NCI-H1417 treated with DMSO at 0.1 percent for 48 hours (cell line): ENCODE data around the gene MTFP1.
"Not testable (repeated sequence)": the region's sequence is repeated elsewhere in the genome, so short reads cannot be mapped to it uniquely, and the experiment has no call there.

Experiments
- DNase-seq: peaks from one replicate; lab custom pipeline; 2025; lab: John Stamatoyannopoulos, UW

The MTFP1 gene

GRCh38 chr22:30402028-30402765 is 23.4 kb upstream of the MTFP1 start:
- no peak for DNase-seq

- not testable (repeated sequence) for DNase-seq
Observed at GRCh38 chr22:30402766-30403104, 22.8 kb upstream of the MTFP1 start.

DNA sequence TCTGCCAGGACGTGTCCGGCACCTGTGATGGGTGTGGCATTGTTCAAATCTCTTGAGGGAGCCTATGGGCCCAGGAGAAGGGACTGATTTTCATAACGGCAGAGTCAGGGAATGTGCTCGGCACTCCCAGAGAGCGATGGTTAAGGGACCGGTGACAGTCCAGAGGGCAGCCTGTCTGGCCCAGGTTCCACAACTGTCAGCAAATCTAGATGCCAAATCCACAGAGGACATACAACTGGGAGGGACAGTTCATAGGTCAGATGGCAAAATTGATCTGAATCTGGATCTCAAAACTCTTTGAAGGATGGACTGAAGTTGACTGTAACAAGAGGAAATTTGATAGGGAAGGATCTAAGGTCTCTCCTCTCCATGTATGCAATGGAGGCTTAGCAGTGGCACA is 21.3 kb upstream of the MTFP1 start:
- DNase-seq = no peak

- no peak for DNase-seq
Observed at GRCh38 chr22:30405731-30406130, 19.8 kb upstream of the MTFP1 start.

DNA sequence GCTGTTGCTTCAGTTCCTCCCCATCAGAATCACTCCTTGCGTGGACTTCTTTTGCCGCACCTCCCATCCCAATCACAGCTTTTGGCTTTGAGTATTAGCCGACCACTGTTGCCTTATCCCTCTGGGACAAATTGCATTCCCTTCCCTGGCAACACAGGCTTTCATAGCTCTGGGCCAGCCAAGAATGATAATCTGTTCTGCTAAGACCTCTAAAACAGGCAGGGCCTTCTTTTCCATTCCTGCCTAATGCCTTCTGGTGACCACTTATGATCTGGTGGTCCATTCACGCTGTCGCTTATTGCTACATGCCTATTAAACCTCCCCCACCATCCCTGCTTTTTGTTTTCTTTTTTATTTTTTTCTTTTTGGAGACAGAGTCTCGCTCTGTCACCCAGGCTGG is 19.2 kb upstream of the MTFP1 start:
- no peak for DNase-seq

GRCh38 chr22:30408388-30409102 is 17.0 kb upstream of the MTFP1 start:
- no peak for DNase-seq

- DNase-seq = no peak
Observed at GRCh38 chr22:30411780-30412179, 13.8 kb upstream of the MTFP1 start.

- no peak for DNase-seq
Observed at GRCh38 chr22:30413001-30413400, 12.6 kb upstream of the MTFP1 start.

DNA sequence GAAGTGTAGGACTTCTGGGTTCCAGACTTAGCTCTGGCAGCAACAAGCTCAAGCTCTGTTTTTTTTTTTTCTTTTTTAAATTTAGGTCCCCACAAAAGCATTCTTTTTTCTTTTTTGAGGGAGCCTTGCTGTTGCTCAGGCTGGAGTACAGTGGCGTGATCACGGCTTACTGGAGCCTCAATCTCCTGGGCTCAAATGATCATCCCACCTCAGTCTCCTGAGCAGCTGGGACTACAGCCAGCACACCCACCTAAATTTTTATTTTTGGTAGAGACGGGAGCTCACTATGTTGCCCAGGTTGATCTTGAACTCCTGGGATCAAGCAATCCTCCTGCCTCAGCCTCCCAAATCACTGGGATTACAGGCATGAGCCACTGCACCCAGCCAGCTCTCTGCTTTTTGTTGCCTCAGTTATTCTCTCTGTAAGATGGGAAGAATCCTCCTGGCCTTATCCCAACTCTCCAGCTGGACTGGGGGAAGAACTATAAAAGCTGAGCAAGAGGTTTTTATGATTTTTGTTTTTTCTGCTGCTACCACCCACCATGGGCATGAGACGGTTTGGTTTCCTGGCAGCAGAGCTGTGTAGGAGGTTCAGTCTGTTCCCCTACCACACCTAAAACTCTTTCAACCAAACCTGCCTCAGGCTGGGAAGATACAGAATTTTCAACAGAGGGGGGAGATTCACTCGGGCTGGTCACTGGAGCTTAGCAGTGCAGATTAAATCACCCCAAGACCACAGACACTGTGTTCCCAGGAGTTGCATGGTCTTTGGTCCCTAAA is 11.6 kb upstream of the MTFP1 start:
- no peak for DNase-seq

DNA sequence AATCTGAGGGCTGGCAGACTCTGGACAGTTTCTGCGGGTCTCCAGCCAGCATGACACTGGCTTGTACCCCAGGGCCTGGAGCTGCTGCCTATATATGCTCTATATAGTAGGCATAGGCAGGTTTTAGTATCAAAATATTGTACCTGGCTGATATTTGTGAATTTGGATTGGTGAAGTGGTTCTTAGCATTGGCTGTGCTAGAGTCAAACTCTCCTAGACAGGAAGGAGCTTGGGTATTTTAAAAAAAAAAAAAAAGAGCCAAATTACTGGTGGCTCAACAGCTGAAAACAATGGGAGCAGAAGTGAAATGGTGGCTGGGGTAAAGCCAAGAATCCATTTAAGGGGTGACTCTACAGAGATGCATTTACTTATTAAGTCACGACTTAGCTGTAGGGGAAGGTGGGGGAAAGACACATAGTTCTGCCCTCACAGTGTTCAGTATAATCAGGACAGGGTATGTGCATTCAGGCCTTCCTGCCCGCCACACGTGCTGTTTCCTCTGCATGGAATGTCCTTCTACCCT is 11.0 kb upstream of the MTFP1 start:
- no peak for DNase-seq

DNA sequence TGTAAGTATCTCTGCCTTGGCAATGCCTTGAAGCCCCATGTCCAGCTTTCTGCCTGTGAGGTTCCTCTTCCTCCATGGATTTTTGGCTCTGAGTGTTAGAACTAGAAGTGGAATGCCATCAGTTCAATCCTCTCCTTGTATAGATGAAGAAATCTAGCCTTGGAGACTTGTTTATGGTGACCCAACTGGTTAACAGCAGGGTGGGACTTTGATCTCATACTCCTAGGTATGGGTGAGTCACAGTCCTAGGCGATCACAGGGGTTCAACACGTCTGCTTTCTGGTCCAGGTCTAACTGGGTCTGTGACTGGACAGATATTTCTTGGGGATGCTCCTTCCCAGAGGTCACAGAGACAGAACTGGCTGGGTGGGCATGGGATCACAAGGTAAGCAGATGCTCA is 9.2 kb upstream of the MTFP1 start:
- no peak for DNase-seq

- no peak for DNase-seq
Observed at GRCh38 chr22:30416837-30417236, 8.7 kb upstream of the MTFP1 start.

- no peak for DNase-seq
Observed at GRCh38 chr22:30420347-30421125, 5.0 kb upstream of the MTFP1 start.

- DNase-seq = no peak
Observed at GRCh38 chr22:30421695-30422480, 3.7 kb upstream of the MTFP1 start.

DNA sequence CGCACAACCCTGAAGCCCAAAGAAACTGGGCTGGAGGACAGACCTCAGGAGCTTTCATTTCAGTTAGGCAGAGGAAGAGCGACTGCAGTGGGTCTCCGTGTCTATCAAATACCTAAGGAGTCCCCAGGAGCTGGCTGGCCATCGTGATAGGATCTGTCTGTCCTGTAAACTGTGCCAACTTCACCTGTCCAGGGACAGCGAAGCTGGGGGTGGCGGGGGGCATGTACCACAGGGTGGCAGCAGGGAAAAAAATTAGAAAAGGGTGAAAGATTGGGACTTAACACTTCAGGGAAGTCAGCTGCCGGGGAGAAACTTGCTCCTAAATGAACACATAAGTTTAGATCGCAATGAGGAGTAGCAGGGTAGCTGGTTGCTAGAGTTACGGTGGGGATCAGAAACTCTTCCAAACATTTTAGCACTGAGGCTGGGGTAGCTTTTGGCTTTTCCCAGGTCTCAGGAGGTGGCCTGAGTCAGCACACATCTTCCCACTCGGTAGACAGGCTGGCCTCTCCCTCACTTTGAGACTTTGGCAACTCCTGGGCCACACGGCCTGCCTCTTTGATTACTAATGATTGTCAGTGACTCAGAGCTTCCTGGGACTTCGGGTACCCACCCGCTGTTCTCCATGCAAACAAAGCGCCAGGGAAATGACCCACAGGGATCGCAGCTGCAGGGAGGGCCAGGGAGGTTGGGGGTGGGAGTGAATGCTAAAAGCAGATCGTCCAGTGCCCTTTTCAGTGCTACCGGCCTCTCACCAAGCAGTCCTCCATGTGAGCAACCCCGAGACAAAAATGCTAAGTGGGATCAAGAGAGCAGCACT is 2.9 kb upstream of the MTFP1 start:
- DNase-seq = no peak

GRCh38 chr22:30423301-30423958 is 2.1 kb upstream of the MTFP1 start:
- DNase-seq = no peak

DNA sequence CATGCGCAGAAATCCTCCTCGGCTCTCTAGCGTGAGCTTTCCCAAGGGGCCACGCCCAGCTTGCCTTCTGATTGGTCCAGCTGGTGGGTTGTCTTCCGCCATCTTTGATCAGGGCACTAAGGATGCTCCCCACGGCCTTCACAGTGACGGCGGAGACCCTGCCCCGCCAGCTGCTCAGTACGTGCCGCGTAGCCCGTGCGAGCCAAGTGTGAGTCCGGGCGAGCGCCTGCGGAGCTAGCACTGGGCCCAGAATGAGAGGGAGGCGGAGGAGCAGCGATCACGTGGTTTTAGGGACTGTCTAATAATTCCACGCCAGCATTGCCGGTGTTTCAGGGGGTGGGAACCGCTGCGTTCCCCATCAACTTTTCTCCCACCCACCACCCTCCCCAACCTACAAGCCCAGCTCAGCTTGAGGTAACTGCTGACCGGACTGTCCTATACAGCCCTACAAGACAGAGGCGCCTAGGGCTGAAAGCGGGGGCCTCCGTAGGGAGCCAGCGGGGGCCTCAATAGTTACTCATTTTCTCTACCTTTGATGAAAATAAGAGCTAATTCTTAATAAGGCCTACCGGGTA is 1.5 kb upstream of the MTFP1 start:
- peak; percentile 94 for DNase-seq

DNA sequence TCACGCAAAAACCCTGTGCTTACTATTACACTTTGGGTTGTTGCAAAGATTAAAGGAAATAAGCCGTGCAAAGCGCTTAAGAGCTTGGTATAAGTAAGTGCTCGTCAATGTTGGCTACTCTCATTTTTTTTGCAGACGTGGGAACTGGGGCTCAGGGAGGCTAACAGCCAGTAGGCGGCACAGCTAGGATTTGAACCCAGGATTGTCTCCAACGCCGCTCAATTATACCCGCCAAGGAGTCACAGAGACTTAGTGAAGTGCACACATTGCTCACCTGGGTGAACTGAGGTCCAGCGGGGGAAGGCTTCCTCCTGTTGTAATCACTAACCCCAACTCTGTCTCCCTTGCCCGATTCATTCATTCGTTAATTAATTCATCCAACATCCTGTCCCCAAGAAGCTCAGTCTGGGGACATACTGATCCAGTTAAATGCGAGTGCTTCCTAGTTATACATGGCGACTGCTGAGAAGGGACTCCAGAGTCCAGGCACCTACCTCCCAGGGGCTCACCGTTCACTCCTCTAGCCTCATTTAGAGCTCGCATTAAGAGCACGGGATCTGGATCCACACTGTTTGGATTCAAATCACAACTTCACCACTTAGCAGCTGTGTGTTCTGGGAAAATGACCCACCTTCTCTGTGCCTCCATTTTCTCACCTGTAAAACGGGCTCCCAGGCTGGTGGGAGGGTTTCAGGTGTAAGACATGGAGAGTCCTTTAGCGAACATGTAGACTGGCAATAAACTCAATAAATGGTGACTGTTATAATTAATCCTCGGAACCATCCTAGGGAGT is 838 bp upstream of the MTFP1 start:
- no peak for DNase-seq

DNA sequence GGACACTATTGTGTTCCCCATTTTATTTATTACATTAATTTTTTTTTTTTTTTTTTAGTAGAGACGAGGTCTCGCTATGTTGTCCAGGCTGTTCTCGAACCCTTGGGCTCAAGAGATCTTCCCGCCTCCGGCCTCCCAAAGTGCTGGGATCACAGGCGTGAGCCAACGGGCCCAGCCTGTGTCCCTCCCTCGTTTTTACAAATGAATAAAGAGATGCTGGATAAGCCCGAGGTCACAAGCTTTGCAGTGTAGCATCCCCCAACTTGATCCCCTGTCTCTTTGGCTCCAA is 297 bp upstream of the MTFP1 start:
- no peak for DNase-seq
